HG03103 (cell line): ENCODE data around the gene PPP5C.
"Not testable (repeated sequence)": the region's sequence is repeated elsewhere in the genome, so short reads cannot be mapped to it uniquely, and the experiment has no call there.

ENCODE experiments used
- ATAC-seq: cut with Tn5 transposase; IDR thresholded peaks from one replicate; pipeline ENCODE4 v1.9.1; 2021; ENCODE audit warnings: low read depth; ENCODE audit not compliant: unreplicated experiment

Gene PPP5C

DNA sequence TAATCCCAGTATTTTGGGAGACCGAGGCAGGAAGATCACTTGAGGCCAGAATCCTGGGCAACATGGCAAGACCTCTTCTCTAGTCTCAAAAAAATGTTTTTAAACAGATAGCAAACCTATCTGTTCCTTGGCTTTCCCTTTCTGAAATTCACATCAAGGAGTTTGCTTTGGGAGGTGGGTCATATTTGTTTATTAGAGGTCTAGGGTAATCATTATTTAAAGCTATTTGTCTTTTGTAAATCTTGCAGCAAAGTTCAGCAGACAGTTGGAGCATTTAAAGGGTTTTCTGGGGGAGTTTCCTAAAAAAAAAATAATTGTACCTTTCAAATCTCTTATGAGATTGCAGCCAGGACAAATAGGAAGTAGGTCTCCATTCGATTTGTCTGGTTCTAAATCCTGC lies 17.5 kb downstream of the PPP5C start:
- no peak for ATAC-seq

DNA sequence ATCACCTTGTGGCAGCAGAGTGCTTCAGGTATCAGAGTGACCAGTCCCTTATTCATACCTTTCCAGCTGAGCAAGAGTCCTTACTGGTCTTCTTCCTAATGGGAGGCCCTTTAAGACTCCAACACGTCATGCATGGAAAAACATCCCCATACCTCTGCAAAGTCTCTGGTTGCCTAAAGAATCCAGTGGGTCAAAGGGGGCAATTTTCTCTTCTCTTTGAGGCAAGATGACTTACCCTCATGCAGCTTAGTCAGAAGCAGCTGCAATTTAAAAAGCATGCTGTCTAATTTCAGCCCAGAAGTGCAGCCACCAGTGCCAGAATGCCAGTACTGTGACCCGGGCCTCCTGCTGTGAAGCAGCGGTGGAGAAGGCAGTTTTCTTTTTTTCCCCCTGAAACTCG lies 18.7 kb downstream of the PPP5C start:
- no peak for ATAC-seq

DNA sequence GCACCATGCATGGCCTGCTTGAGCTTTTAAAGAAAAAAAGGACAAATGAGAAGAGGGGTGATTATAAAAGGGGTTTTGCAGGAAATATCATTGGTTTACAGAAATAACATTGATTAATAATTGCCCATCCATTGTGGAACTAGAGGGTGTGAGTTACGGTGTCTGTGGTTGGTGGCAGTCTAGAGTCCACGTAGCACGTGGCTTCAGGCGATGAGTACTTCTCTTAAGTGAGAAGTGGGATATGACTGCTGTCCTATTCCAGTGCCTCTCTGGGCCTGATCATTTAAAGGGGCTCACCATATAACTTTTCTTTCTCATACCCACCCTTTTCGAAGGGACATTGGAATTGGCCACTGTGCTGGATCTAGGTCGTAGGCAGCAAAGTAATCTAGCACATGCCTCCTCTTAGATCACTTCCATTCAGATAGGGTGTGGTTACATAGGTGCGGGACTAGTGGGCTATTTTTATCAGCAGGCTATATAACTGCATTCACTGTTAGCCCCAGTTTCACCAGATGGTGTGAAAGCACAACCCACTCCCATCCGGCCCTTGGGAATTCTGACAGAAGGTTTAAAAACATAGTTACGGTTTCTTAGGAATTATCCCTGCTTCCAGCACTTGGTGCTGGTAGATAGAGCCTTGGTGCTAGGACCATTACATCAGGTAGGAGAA lies 19.9 kb downstream of the PPP5C start:
- ATAC-seq = no peak

DNA sequence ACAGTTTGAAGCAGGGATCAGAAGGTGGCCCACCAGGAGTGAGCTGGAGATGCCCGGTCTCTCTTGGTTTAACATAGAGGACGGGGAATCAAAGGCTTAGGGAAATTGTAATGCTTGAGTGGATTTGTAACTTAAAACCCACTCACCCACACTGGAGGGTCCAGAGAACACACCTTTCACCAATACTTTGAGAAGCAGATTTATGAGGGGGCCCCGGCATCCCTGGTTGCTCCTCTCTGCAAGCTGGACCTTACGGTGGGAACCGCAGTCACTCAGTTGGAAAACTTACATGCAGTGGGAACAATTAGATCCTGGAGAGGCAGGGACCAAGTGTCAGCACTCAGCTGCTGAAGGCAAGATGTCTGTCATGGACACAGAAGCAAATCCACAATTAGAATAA lies 20.5 kb downstream of the PPP5C start:
- ATAC-seq = no peak

DNA sequence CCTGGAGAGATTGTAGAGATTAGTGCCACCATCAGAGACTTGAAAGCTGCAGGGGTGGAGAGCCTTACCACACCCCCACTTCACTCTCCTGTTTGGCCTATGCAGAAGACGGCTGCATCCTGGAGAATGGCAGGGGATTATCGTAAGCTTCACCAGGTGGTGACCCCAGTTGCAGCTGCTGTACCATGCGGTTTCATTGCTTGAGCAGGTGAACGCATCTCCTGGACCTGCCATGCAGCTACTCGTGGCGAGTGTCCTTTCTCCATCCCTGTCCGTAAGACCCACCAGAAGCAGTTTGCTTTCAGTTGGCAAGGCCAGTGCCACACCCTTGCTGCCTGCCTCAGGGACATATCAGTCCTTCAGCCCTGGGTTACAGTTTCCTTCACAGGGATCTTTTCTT lies 21.2 kb downstream of the PPP5C start:
- ATAC-seq = no peak

DNA sequence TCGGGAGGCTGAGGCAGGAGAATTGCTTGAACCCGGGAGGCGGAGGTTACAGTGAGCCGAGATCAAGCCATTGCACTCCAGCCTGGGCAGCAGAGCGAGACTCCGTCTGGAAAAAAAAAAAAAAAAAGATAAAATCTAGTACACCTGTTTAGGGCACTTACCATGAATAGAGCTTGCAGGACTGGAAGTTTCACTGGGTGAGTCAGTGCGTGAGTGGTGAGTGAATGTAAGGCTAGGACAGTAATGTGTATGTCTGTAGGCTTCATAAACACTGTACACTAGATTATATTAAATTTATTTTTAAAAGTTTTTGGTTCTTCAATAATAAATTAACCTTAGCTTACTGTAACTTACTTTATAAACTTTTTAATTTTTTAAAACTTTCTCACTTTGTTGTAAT lies 22.9 kb downstream of the PPP5C start:
- no peak for ATAC-seq

DNA sequence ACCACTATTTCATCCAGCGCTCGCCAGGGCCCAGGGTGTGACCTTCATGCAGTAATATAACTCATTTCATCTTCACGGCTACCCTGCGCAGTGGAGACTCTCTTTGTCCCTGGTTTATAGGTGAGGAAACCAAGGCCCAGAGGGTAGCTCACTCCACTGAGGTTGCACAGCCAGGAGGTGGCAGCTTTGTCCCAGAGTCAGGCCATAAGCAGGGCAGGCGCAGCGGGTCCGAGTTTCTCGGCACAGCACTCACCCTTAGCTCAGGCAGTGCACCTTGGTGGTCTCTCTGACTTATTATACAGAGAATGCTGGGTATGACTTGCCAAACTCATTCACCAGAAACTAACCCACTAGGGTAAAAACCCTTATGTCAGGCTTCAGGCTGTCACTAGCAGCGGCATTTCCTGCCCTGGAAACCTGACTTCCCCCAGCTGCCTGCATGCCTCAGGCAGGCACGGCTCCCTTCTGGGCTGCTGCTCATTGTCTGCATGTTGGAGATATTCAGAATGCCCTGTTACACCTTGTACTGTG lies 24.5 kb downstream of the PPP5C start:
- no peak for ATAC-seq

DNA sequence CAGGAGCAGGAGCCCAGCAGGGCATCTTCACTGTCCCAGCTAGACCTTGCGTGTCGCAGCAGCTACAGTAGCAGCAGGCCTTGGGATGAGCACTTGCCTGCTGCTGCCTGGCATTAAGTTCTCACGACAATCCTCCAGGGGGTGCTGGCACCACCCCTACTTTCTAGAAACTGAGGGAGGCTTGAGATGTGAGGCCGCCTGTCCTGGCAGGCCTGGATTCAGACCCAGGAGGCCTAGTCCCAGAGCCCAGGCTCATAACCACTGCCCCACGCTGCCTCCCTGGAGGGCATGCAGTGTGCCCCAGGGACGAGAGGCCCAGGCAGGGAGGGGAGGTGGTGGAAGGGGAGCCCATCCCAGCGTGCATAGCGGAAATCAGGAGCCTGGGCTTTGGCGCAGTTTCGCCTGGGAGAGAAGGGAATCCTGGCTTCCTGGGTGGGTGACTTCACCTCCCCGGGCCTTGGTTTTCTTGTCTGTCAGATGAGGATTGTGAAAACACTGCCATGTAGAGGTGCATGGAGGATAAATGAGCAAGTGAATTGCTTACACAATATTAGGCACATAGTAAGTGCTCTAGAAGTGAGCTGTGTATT lies 26.1 kb downstream of the PPP5C start:
- ATAC-seq = no peak

DNA sequence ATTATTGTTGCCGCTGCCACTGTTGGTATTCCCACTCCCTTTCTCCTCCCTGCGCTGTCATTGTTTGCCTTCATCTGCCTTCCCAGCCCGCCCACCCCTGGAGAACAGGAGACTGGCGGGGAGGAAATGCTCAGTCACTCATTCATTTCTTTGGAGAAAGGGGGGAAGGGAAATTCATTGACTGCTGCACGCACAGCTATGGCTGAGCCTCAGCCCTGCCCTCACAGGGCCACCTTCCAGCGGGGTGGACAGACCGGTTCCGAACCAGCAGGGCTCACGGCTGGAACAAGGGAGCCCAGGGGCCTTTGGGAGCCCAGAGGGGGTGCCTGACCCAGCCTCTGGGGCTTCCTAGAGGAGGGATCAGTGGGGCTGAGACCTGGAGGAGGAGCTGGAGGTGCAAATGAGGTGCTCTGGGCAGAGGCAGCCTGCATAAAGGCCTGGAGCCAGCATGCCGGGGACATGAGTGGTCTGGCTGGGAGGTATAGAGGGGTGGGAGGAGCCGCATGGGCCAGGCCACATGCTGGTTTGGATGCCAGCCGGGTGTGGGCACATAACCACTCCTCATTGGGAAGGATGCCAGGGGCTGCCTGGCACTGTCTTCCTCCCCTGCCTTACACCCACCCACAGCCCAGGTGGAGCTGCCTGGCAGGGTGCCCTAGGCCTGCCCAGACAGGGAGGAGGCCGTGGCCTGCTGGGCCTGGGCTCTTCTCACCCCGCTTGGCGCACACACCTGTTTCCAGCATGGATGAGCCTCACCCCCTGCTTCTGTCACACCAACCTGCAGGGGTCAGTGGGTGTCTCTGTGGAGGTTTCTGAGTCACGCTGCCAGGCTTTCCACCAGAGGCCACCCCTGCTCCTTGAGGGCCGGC lies 26.8 kb downstream of the PPP5C start:
- ATAC-seq = no peak

DNA sequence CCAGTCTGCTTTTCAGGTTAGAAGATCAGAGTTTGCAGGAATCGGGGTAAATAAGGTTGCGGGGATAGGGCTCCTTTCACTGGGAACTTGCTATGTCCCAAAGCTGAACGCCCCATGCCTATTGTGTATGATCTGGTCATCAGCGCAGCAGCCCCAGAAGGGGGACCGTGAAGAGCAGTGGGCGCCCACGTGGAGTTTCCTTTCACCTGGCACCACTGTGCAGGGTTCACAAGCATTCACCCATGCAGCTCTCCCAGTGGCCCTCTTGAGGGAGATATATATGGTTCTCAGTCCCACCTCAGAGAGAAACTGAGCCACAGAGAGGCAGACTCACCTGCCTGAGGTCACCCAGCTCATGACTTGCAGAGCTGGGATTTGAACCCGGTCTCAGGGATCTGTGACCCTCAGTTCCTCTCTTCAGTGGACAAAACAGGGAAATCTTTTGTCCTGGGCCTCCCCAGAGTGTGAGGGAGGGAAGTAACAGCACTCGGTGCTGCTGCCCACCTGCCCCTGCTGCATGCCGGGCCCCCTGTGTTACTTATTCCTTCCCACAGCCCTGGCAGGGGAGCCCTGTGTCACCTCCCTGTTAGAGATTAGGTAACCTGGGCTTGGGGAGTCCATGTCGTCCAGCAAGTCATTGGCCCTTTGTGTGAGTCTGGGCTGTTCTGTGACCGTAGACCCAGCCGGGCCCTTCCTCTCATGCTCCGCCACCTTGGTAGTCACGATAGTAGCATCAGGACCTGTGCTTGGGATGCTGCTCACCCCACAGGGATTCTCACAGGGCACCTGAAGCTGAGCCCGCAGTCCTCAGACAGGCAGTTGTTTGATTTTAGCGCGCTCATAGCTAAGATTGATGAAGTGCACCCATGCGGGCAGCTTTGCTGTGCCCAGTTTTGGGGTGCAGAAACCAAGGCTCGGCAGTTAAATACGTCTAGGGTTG lies 27.9 kb downstream of the PPP5C start:
- no peak for ATAC-seq

DNA sequence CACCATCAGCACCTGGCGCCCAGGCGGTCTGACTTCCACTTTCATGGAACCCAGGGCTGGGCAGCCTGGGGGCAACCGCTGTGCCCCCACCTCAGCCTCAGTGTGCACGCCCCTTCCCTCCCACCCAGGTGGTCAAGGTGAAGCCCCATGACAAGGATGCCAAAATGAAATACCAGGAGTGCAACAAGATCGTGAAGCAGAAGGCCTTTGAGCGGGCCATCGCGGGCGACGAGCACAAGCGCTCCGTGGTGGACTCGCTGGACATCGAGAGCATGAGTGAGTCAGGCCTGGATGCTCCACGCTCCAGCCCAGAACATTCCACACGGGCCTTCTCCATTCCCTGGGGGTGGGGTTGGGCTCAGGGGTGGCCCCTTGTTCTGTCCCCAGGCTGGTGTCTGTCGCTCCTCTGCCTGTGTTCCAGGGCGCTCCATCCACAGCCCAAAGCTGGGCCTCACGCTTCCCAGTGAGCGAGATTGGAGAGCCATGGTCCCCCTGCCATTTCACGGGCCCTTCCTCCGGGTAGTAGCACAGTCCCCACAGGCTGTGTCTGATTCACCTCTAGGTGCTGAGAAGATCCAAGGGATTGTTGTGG lies 28.7 kb downstream of the PPP5C start:
- not testable (repeated sequence) for ATAC-seq

DNA sequence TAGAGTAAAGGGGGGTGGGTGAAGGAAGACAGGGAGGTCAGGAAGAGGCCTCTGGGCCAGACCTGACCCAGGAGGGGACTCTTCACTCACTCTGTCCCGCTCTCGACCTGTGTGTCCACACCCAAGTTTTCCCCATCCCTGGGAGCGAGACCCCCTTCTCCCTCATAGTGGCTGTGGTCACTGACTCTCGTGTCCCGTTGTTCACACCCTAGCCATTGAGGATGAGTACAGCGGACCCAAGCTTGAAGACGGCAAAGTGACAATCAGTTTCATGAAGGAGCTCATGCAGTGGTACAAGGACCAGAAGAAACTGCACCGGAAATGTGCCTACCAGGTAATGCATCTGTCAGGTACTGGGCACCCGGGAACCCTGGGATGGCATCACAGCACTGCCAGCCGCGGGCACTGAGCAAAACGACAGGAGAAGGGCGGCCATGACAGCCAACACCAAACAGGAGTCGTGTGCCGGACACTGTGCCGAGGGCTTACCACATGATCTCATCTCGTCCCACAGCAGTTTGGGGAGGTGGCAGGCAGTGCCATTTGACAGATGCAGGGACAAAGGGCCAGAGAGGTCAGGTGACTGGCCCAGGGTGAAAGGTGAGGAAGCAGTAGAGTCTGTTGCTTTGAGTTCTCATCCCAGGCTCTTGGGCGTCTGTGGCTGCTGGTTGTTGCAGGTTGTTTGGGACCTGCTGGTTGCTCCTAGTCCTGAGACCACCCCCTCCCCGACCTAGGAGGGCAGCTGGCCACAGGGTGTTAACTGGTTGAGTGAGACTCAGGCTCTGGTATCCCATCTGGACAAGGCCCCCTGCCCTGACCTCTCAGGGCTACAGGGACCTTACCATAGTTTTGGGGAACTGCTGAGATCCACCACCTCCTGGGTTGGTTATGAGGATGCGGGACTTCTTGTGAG lies 29.6 kb downstream of the PPP5C start:
- no peak for ATAC-seq

DNA sequence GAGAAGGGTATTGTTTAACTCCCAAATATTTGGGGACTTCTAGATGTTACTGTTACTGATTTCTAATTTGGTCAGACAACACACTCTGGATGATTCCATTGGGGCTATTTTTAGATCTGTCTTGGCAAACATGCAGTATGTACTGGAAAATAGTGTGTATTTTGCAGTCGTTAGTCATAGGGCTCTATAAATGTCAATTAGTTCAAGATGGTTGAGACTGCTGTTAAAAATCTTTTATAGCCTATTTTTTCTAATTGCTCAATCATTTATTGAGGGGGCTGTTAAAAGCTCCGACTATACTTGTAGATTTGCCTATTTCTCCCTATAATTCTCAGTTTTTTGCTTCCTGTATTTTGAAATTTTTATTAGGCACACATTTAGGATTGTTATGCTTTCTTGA lies 31.4 kb downstream of the PPP5C start:
- no peak for ATAC-seq

DNA sequence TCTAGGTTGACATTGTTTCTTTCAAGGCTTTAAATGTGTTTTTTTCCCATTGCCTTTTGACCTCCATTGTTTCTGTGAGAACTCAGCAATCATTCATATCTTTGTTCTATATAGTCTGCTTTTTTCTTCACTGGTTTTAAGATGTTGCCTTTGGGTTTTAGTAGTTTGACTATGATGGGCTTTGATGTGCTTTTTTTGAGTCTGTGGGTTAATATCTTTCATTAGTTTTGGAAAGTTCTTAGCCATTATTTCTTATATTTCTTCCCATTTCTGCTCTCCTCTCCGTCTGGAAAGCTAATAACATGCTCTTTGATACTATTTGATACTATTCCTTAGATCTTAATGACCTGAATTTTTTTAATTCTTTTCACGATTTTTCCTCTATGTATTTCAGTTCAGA lies 33.8 kb downstream of the PPP5C start:
- ATAC-seq = no peak

DNA sequence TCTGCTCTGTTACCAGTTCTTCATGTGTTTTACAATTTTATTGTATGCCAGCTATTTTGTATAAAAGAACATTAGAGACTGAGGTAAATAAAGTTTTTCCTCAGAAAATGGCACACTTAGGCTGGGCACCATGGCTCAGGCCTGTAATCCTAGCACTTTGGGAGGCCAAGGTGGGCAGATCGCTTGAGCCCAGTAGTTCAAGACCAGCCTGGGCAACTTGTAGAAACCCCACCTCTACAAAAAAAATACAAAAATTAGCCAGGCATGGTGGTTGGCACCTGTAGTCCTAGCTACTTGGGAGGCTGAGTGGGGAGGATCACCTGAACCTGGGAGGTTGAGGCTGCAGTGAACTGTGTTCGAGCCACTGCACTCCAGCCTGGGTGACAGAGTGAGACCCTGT lies 34.5 kb downstream of the PPP5C start:
- no peak for ATAC-seq

DNA sequence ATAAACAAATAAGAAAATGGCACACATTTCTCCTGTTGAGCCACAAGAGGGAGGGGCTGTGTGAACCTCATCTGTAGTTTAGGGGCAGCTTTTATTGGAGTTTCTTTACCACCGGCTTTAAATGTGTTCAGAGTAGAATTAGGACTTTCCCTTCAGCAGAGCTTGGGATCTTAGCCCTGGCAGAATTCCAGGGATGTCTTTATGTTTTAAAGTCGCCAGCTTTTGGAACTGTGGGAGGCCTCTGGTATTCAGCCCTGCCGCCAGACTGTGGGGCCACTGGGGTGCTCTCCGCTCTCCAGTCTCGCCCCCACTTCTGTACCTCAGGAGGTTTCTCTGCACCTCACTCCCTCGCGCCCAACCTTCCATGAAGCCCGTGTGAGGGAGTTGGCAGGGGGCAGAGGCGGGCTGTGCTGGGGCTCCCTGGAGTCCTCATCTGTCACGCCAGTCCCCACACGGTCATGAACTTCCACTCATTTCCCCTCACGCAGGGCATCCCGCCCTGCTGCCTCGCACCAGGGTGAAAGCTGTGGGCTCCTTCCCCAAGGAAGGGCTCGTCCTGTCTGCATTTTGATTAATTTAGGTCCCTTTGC lies 35.0 kb downstream of the PPP5C start:
- no peak for ATAC-seq

DNA sequence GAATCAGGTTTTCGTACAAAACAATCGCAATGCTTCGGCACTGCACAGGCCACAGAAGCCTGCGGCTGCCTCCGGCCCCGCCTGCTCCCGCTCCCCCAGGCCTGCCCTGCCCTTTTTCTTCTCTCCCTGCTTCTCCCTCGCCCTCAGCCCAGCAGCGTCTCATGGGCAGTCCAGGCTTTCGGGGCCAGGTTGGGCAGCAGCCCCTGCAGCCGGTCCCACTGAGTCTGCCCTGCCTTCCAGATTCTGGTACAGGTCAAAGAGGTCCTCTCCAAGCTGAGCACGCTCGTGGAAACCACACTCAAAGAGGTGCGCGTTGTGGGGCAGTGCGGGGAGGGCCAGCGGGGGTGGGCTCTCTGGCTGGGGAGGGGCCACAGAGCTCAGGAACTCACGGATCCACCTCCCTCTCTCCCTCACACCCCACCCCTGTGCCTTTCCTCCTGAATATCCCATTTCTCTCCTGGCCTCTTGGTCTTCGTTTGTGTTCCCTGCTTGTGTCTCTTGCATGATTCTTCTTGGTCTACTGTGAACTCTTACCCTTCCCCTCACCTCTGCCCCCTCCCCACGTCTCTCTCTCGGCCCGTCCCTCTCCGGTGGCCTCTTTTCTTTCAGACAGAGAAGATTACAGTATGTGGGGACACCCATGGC lies 36.4 kb downstream of the PPP5C start:
- ATAC-seq = no peak

DNA sequence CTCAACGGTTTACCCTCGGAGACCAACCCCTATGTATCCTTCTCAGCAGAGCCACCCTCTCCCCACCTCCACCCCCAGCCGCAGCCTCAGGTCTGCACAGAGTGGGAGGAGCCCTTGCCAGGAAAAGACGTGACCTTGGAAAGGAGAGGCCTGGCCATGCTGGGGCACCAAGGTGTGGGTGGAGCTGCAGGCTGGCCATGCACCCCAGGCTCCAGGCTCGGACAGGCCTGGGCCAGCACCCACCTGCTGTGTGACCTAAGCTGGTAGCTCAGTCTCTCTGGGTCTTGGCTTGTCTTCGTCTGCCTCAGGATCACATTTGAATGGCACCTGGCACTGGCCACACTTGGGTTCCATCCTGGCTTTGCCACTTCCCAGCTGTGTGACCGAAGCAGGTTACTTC lies 37.0 kb downstream of the PPP5C start:
- ATAC-seq = no peak
